ENCODE data around the gene ELOVL7. TPM values are rescaled to one million over a fixed set of nuclear protein-coding genes. Genes with fewer than 3 reads are reported as not detected.
"Not testable (repeated sequence)": the region's sequence is repeated elsewhere in the genome, so short reads cannot be mapped to it uniquely, and the experiment has no call there.

The ELOVL7 gene
- total RNA-seq, 1 donor from 2014 or later: 10.3 TPM

- peaks cover 7% of the 10 kb centered on the region for H3K36me3 Mint-ChIP-seq
- H3K27me3 Mint-ChIP-seq: no peaks in the 10 kb centered on the region
- no peak for DNase-seq (ENCODE audit: extremely low spot score, unreplicated experiment)
- no peaks in the 10 kb centered on the region for H3K9me3 Mint-ChIP-seq
- H3K4me1 Mint-ChIP-seq (ENCODE audit: unreplicated experiment): no peaks in the 10 kb centered on the region
- no peak overlapping the region for H3K4me3 Mint-ChIP-seq
- no peak overlapping the region for H3K27ac Mint-ChIP-seq
- no peak for TF ChIP-seq CTCF (conservative IDR thresholded peaks at IDR 0.05)
Measured at GRCh38 chr5:60803712-60804111, 40.4 kb downstream of the ELOVL7 start.

GRCh38 chr5:60802986-60803385, 41.1 kb downstream of the ELOVL7 start:
- Mint-ChIP-seq H3K4me1 (ENCODE audit: unreplicated experiment) (no peaks in the 10 kb centered on the region), H3K4me3 (no peak overlapping the region), H3K27me3 (no peaks in the 10 kb centered on the region), H3K36me3 (peaks cover 7% of the 10 kb centered on the region), H3K9me3 (no peaks in the 10 kb centered on the region), H3K27ac (no peak overlapping the region)
- TF ChIP-seq CTCF (conservative IDR thresholded peaks at IDR 0.05): no peak
- DNase-seq (ENCODE audit: extremely low spot score, unreplicated experiment): no peak

- no peaks in the 10 kb centered on the region for H3K4me1 Mint-ChIP-seq (ENCODE audit: unreplicated experiment)
- no peak overlapping the region for H3K4me3 Mint-ChIP-seq
- no peak for DNase-seq (ENCODE audit: extremely low spot score, unreplicated experiment)
- TF ChIP-seq CTCF (conservative IDR thresholded peaks at IDR 0.05): no peak
- H3K36me3 Mint-ChIP-seq: peaks cover 5% of the 10 kb centered on the region
- H3K9me3 Mint-ChIP-seq: no peaks in the 10 kb centered on the region
- no peaks in the 10 kb centered on the region for H3K27me3 Mint-ChIP-seq
- H3K27ac Mint-ChIP-seq: no peak overlapping the region
Measured at GRCh38 chr5:60802226-60802625, 41.8 kb downstream of the ELOVL7 start.

GRCh38 chr5:60797482-60798153, 46.5 kb downstream of the ELOVL7 start:
- TF ChIP-seq CTCF (conservative IDR thresholded peaks at IDR 0.05): no peak
- Mint-ChIP-seq H3K27me3 (no peaks in the 10 kb centered on the region), H3K4me3 (no peak overlapping the region), H3K4me1 (ENCODE audit: unreplicated experiment) (no peaks in the 10 kb centered on the region), H3K27ac (no peak overlapping the region), H3K36me3 (no peaks in the 10 kb centered on the region), H3K9me3 (no peaks in the 10 kb centered on the region)
- no peak for DNase-seq (ENCODE audit: extremely low spot score, unreplicated experiment)

GRCh38 chr5:60795424-60795950, 48.6 kb downstream of the ELOVL7 start:
- not testable (repeated sequence) for H3K4me1 Mint-ChIP-seq (ENCODE audit: unreplicated experiment); H3K9me3 Mint-ChIP-seq; H3K4me3 Mint-ChIP-seq; H3K36me3 Mint-ChIP-seq; H3K27me3 Mint-ChIP-seq; H3K27ac Mint-ChIP-seq; DNase-seq (ENCODE audit: extremely low spot score, unreplicated experiment)

GRCh38 chr5:60794691-60795090, 49.4 kb downstream of the ELOVL7 start:
- no peaks in the 10 kb centered on the region for H3K9me3 Mint-ChIP-seq
- H3K27ac Mint-ChIP-seq: no peak overlapping the region
- DNase-seq (ENCODE audit: extremely low spot score, unreplicated experiment): no peak
- no peaks in the 10 kb centered on the region for H3K27me3 Mint-ChIP-seq
- no peak overlapping the region for H3K4me3 Mint-ChIP-seq
- H3K36me3 Mint-ChIP-seq: no peaks in the 10 kb centered on the region
- peak; percentile 27 for TF ChIP-seq CTCF (conservative IDR thresholded peaks at IDR 0.05)
- H3K4me1 Mint-ChIP-seq (ENCODE audit: unreplicated experiment): no peaks in the 10 kb centered on the region

All from type B pancreatic cell (in vitro differentiated cells).